OCI-M1 (cell line): ENCODE data around the gene MYBPC1.
"Not testable (repeated sequence)": the region's sequence is repeated elsewhere in the genome, so short reads cannot be mapped to it uniquely, and the experiment has no call there.

ENCODE experiments used
- DNase-seq: peaks from one replicate; lab custom pipeline; 2025; lab: John Stamatoyannopoulos, UW

Gene MYBPC1

GRCh38 chr12:101653503-101653902 lies 58.7 kb downstream of the MYBPC1 start:
- no peak for DNase-seq

- DNase-seq: peak; percentile 10
These were observed 59.7 kb downstream of the MYBPC1 start for GRCh38 chr12:101654442-101654841.

GRCh38 chr12:101655393-101655792 lies 60.6 kb downstream of the MYBPC1 start:
- peak; percentile 28 for DNase-seq

- DNase-seq: not testable (repeated sequence)
These were observed 65.9 kb downstream of the MYBPC1 start for GRCh38 chr12:101660662-101661061.

GRCh38 chr12:101663298-101663697 lies 68.5 kb downstream of the MYBPC1 start:
- no peak for DNase-seq

- no peak for DNase-seq
These were observed 70.2 kb downstream of the MYBPC1 start for GRCh38 chr12:101664992-101665391.

GRCh38 chr12:101666052-101666728 lies 71.4 kb downstream of the MYBPC1 start:
- DNase-seq: no peak

GRCh38 chr12:101667591-101667990 lies 72.8 kb downstream of the MYBPC1 start:
- no peak for DNase-seq

GRCh38 chr12:101670007-101670671 lies 75.4 kb downstream of the MYBPC1 start:
- DNase-seq: peak; percentile 91

- peak; percentile 72 for DNase-seq
These were observed 76.5 kb downstream of the MYBPC1 start for GRCh38 chr12:101671157-101671791.

- peak; percentile 53 for DNase-seq
These were observed 77.1 kb downstream of the MYBPC1 start for GRCh38 chr12:101671833-101672232.

- DNase-seq: no peak
These were observed 80.8 kb downstream of the MYBPC1 start for GRCh38 chr12:101675555-101675954.

GRCh38 chr12:101676497-101676896 lies 81.7 kb downstream of the MYBPC1 start:
- not testable (repeated sequence) for DNase-seq

GRCh38 chr12:101678081-101678480 lies 83.3 kb downstream of the MYBPC1 start:
- no peak for DNase-seq

GRCh38 chr12:101680240-101680639 lies 85.5 kb downstream of the MYBPC1 start:
- no peak for DNase-seq

GRCh38 chr12:101680647-101681046 lies 85.9 kb downstream of the MYBPC1 start:
- no peak for DNase-seq

GRCh38 chr12:101681627-101682026 lies 86.9 kb downstream of the MYBPC1 start:
- not testable (repeated sequence) for DNase-seq

GRCh38 chr12:101685092-101685491 lies 90.3 kb downstream of the MYBPC1 start:
- no peak for DNase-seq

GRCh38 chr12:101686176-101686575 lies 91.4 kb downstream of the MYBPC1 start:
- DNase-seq: no peak

GRCh38 chr12:101690544-101691098 lies 95.8 kb downstream of the MYBPC1 start:
- DNase-seq: no peak

- no peak for DNase-seq
These were observed 96.8 kb downstream of the MYBPC1 start for GRCh38 chr12:101691503-101692096.

GRCh38 chr12:101694297-101694848 lies 99.6 kb downstream of the MYBPC1 start:
- no peak for DNase-seq
